HEK293 (cell line): ENCODE data around the gene PNPO.
A peak's percentile ranks its signal among the peaks of the same experiment; 100 is the strongest.

Source experiments
- CTCF ChIA-PET: fragments of 350-600 bp; formaldehyde crosslinking; extraction: SDS; loops from one replicate; lab custom pipeline; 2021; ENCODE audit warnings: antibody characterized with exemption; lab: Yijun Ruan, JAX
- POLR2A ChIA-PET: fragments of 300-600 bp; formaldehyde crosslinking; extraction: SDS; loops from one replicate; lab custom pipeline; 2020; ENCODE audit warnings: antibody characterized with exemption, inconsistent platforms; lab: Yijun Ruan, JAX
- H3K27ac ChIP-seq: fragments of 200-500 bp; sonication (Bioruptor generic); 2 replicates; pipeline ENCODE4 v1.5.1; 2014; ENCODE audit warnings: low read depth, low read length, control low read depth, inconsistent platforms; ENCODE audit errors: extremely low read depth
- H3K36me3 ChIP-seq, 2 experiments: fragments of 200-500 bp in 1 of 2; sonication (Bioruptor generic) in 1 of 2; 1 replicate in 1 of 2; 2 replicates in 1 of 2; pipeline ENCODE4 v1.5.1; 2014 to 2017; ENCODE audit warnings: inconsistent platforms in 2 of 2, low read length in 2 of 2; ENCODE audit not compliant: control insufficient read depth in 2 of 2, insufficient read depth in 1 of 2
- H3K4me1 ChIP-seq: fragments of 200-500 bp; sonication (Bioruptor generic); 2 replicates; pipeline ENCODE4 v1.5.1; 2014; ENCODE audit warnings: mild to moderate bottlenecking, low read length, inconsistent platforms; ENCODE audit not compliant: control insufficient read depth, insufficient read depth
- H3K4me3 ChIP-seq: 2 replicates; pipeline ENCODE4 v1.5.1; 2011; ENCODE audit warnings: low read depth, mild to moderate bottlenecking, control low read depth, low read length, moderate library complexity
- H3K9me3 ChIP-seq: fragments of 200-500 bp; sonication (Bioruptor generic); 2 replicates; pipeline ENCODE4 v1.5.1; 2014; ENCODE audit warnings: low read depth, low read length, inconsistent platforms; ENCODE audit not compliant: control insufficient read depth, insufficient read depth
- GLIS1 ChIP-seq: fragments of 450-650 bp; formaldehyde crosslinking; IDR thresholded peaks from 2 replicates; pipeline ENCODE4 v1.5.1; 2016; ENCODE audit warnings: missing biosample characterization, missing genetic modification characterization
- SP7 ChIP-seq: fragments of 450-650 bp; formaldehyde crosslinking; IDR thresholded peaks from 2 replicates; pipeline ENCODE4 v1.5.1; 2016; ENCODE audit warnings: missing biosample characterization, missing genetic modification characterization
- ZBTB48 ChIP-seq: fragments of 450-650 bp; formaldehyde crosslinking; IDR thresholded peaks from 2 replicates; pipeline ENCODE4 v1.5.1; 2016; ENCODE audit warnings: missing biosample characterization, missing genetic modification characterization
- ZIC2 ChIP-seq: fragments of 450-650 bp; formaldehyde crosslinking; IDR thresholded peaks from 2 replicates; pipeline ENCODE4 v1.5.1; 2016; ENCODE audit warnings: missing biosample characterization, missing genetic modification characterization
- ZNF121 ChIP-seq: fragments of 450-650 bp; formaldehyde crosslinking; IDR thresholded peaks from 2 replicates; pipeline ENCODE4 v1.5.1; 2016; ENCODE audit warnings: missing biosample characterization, missing genetic modification characterization
- ZNF132 ChIP-seq: fragments of 450-650 bp; formaldehyde crosslinking; IDR thresholded peaks from 2 replicates; pipeline ENCODE4 v1.5.1; 2017; ENCODE audit warnings: missing biosample characterization, missing genetic modification characterization, borderline replicate concordance
- ZNF610 ChIP-seq: fragments of 450-650 bp; formaldehyde crosslinking; IDR thresholded peaks from 2 replicates; pipeline ENCODE4 v1.5.1; 2016; ENCODE audit warnings: missing biosample characterization, missing genetic modification characterization, borderline replicate concordance
- ZNF660 ChIP-seq: fragments of 450-650 bp; IDR thresholded peaks from 2 replicates; pipeline ENCODE4 v1.5.1; 2018; ENCODE audit warnings: missing biosample characterization, mild to moderate bottlenecking, missing genetic modification characterization
- TF ChIP-seq, protein P1 (sequence below): fragments of 450-650 bp; formaldehyde crosslinking; IDR thresholded peaks from 2 replicates; pipeline ENCODE4 v1.5.1; 2016; ENCODE audit warnings: missing biosample characterization, missing genetic modification characterization
- TF ChIP-seq, protein P2 (sequence below): fragments of 450-650 bp; formaldehyde crosslinking; IDR thresholded peaks from 2 replicates; pipeline ENCODE4 v1.5.1; 2016; ENCODE audit warnings: missing biosample characterization, missing genetic modification characterization, borderline replicate concordance
- TF ChIP-seq, protein P3 (sequence below): fragments of 450-650 bp; formaldehyde crosslinking; IDR thresholded peaks from 2 replicates; pipeline ENCODE4 v1.5.1; 2016; ENCODE audit warnings: missing biosample characterization, missing genetic modification characterization

The PNPO gene

DNA sequence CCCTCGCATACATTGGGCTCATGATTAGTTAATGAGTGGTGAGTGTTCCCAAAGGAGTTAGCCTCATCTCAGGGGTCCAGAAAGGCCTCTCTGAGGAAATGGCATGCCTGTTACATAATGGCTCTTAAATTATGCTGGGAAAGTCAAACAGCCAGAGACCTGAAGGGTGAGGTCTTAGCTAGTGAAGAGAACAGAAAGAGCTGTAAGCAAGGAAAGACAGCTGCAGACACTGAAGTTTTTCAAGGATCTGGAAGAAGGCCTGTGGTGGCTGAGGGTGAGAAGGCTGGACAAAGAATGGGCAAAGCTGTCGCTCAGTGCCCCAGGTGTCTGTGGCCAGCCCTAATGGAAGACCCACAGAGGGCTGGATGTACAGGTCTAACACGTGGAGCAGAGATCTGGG is 34.9 kb upstream of the PNPO start:
- Histone ChIP-seq H3K4me1 (no peaks in the 10 kb centered on the region), H3K27ac (no peak overlapping the region), H3K4me3 (no peak overlapping the region), H3K36me3 (peaks cover 5 to 6% of the 10 kb centered on the region in 2 experiments; a peak in 2 of 3 replicates), H3K9me3 (no peaks in the 10 kb centered on the region)
- ChIA-PET POLR2A (interaction anchor here (2.9 kb wide), 1 partner anchor 11 kb away, joined by 16 read pairs; the partner anchor contains the start of gene SP2), CTCF (interaction anchor here (0.6 to 1.1 kb wide), 5 partner anchors 12 to 329 kb away, joined by 3 to 4 read pairs (median 3); no protein-coding TSS in a partner anchor)
- peak; percentile 40; the same call in 1 of the 2 replicates for TF ChIP-seq ZIC2 (tag by site-specific recombination)
- TF ChIP-seq, protein P1, sequence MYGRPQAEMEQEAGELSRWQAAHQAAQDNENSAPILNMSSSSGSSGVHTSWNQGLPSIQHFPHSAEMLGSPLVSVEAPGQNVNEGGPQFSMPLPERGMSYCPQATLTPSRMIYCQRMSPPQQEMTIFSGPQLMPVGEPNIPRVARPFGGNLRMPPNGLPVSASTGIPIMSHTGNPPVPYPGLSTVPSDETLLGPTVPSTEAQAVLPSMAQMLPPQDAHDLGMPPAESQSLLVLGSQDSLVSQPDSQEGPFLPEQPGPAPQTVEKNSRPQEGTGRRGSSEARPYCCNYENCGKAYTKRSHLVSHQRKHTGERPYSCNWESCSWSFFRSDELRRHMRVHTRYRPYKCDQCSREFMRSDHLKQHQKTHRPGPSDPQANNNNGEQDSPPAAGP (tag by site-specific recombination), result no peak
- no peak for TF ChIP-seq ZNF610 (tag by site-specific recombination)
- TF ChIP-seq, protein P2, sequence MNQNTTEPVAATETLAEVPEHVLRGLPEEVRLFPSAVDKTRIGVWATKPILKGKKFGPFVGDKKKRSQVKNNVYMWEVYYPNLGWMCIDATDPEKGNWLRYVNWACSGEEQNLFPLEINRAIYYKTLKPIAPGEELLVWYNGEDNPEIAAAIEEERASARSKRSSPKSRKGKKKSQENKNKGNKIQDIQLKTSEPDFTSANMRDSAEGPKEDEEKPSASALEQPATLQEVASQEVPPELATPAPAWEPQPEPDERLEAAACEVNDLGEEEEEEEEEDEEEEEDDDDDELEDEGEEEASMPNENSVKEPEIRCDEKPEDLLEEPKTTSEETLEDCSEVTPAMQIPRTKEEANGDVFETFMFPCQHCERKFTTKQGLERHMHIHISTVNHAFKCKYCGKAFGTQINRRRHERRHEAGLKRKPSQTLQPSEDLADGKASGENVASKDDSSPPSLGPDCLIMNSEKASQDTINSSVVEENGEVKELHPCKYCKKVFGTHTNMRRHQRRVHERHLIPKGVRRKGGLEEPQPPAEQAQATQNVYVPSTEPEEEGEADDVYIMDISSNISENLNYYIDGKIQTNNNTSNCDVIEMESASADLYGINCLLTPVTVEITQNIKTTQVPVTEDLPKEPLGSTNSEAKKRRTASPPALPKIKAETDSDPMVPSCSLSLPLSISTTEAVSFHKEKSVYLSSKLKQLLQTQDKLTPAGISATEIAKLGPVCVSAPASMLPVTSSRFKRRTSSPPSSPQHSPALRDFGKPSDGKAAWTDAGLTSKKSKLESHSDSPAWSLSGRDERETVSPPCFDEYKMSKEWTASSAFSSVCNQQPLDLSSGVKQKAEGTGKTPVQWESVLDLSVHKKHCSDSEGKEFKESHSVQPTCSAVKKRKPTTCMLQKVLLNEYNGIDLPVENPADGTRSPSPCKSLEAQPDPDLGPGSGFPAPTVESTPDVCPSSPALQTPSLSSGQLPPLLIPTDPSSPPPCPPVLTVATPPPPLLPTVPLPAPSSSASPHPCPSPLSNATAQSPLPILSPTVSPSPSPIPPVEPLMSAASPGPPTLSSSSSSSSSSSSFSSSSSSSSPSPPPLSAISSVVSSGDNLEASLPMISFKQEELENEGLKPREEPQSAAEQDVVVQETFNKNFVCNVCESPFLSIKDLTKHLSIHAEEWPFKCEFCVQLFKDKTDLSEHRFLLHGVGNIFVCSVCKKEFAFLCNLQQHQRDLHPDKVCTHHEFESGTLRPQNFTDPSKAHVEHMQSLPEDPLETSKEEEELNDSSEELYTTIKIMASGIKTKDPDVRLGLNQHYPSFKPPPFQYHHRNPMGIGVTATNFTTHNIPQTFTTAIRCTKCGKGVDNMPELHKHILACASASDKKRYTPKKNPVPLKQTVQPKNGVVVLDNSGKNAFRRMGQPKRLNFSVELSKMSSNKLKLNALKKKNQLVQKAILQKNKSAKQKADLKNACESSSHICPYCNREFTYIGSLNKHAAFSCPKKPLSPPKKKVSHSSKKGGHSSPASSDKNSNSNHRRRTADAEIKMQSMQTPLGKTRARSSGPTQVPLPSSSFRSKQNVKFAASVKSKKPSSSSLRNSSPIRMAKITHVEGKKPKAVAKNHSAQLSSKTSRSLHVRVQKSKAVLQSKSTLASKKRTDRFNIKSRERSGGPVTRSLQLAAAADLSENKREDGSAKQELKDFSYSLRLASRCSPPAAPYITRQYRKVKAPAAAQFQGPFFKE (tag by site-specific recombination), result no peak
- no peak for TF ChIP-seq ZNF660 (tag by site-specific recombination)
- TF ChIP-seq SP7 (tag by site-specific recombination), result no peak
- TF ChIP-seq, protein P3, sequence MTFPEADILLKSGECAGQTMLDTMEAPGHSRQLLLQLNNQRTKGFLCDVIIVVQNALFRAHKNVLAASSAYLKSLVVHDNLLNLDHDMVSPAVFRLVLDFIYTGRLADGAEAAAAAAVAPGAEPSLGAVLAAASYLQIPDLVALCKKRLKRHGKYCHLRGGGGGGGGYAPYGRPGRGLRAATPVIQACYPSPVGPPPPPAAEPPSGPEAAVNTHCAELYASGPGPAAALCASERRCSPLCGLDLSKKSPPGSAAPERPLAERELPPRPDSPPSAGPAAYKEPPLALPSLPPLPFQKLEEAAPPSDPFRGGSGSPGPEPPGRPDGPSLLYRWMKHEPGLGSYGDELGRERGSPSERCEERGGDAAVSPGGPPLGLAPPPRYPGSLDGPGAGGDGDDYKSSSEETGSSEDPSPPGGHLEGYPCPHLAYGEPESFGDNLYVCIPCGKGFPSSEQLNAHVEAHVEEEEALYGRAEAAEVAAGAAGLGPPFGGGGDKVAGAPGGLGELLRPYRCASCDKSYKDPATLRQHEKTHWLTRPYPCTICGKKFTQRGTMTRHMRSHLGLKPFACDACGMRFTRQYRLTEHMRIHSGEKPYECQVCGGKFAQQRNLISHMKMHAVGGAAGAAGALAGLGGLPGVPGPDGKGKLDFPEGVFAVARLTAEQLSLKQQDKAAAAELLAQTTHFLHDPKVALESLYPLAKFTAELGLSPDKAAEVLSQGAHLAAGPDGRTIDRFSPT, result no peak

DNA sequence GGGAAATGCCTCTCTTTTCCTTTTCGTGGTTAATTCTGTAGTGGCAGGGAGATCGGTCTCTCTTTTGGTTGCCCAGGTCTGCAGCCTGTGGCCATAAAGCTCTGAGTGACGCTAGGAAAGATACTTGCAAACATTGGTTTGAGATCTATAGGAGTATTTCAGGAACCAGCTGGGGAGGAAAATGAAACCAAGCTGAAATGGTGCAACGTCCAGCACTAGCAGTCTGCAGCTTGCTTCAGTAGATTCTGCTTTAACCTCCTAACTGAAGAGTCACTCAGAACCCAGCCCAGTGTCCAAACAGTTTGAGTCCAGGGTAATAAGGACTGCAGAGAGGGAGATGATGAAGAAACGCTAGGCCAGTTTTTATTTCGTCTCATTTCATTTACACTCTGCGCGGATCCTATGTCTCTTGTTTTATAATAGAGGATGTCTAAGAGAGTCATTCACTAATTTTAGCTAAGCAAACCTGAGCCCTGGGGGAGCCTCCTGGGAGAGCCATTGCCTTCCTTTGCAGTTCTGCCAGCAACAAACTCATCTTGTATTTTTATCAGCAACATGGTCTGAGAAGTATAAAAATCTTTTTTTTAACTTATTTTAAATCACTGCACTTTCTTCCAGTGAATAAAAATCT is 33.3 kb upstream of the PNPO start:
- Histone ChIP-seq H3K9me3 (no peaks in the 10 kb centered on the region), H3K27ac (no peak overlapping the region), H3K4me3 (no peak overlapping the region), H3K36me3 (peaks cover 3 to 6% of the 10 kb centered on the region in 2 experiments; a peak in 2 of 3 replicates), H3K4me1 (no peaks in the 10 kb centered on the region)
- ChIA-PET CTCF (interaction anchor here (1.7 kb wide), 1 partner anchor 18 kb away, joined by 4 read pairs; no protein-coding TSS in a partner anchor), POLR2A (interaction anchor here (1.1 kb wide), 1 partner anchor 12 kb away, joined by 3 read pairs; the partner anchor contains the start of gene SP2)
- TF ChIP-seq ZBTB48 (tag by site-specific recombination) (no peak), GLIS1 (tag by site-specific recombination) (peak; percentile 32; the same call in 1 of the 2 replicates)

DNA sequence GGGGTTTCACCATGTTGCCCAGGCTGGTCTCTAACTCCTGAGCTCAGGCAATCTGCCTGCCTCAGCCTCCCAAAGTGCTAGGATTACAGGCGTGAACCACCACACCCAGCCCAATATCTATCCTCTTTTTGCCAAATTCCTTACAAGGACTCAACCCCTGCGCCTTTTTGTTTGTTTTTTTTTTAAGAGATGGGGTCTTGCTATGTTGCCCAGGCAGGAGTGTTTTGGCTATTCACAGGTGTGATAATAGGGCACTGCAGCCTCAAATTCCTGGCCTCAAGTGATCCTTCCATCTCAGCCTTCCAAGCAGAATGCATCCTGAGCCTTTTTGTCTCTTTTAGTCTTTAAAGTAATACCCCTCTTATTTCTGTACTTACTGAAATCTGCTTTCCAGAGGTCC is 28.3 kb upstream of the PNPO start:
- H3K27ac ChIP-seq, result no peak overlapping the region
- peaks cover 6 to 26% of the 10 kb centered on the region in 2 experiments; a peak in 2 of 3 replicates for H3K36me3 ChIP-seq
- no peaks in the 10 kb centered on the region for H3K9me3 ChIP-seq
- TF ChIP-seq ZNF121 (peak; percentile 83), ZNF132 (no peak)
- CTCF ChIA-PET, result interaction anchor here (1.2 kb wide), 1 partner anchor 32 kb away, joined by 4 read pairs; no protein-coding TSS in a partner anchor
- H3K4me1 ChIP-seq, result no peaks in the 10 kb centered on the region
- POLR2A ChIA-PET, result no interaction called here
- no peak overlapping the region for H3K4me3 ChIP-seq
